ENCODE results near the gene MBD5.

The MBD5 gene

DNA sequence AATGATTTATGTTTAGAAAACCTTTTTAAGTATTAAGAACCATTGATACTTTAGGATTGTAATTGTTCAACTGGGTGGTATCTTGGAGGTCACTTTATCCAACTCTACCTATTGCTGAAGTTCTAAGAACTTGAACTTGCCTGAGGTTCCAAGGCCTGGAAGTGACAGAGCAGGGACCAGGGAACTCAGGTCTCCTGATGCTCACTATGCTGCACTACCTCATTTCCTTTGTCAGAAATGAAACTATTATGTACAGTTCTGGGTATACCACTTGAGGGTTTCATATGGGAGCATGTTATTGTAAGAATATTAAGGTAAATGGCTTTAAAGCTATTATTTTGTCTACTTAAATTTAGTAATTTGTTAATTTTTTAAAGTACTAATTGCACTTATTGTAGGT, 3.0 kb downstream of the MBD5 start:
- H3K4me3 ChIP-seq (ENCODE audit: low read depth, low read length) = peak overlapping the region; percentile 92
- TF ChIP-seq CTCF (IDR thresholded peaks at IDR 0.05; ENCODE audit: insufficient read depth, low read depth, low read length, missing control alignments) = no peak
- peak; percentile 56 for DNase-seq (ENCODE audit: low read depth)

DNA sequence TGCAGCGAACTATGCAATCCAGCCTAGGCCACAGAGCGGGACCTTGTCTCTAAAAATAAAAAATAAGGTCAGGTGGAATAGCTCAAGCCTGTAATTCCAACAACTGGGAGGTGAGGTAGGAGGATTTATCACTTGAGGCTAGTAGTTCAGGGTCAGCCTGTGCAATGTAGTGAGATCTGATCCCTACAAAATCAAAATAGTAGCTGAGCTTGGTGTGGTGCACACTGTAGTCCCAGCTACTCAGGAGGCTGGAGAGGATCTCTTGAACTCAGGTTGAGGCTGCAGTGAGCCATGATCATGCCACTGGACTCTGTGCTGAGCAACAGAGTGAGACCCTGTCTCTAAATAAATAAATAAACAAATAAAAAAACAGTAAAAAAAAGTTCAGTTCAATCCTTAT, 5.7 kb downstream of the MBD5 start:
- H3K4me3 ChIP-seq (ENCODE audit: low read depth, low read length) = no peak overlapping the region
- no peak for DNase-seq (ENCODE audit: low read depth)
- no peak for TF ChIP-seq CTCF (IDR thresholded peaks at IDR 0.05; ENCODE audit: insufficient read depth, low read depth, low read length, missing control alignments)

GRCh38 chr2:148027822-148028221, 6.9 kb downstream of the MBD5 start:
- no peak for DNase-seq (ENCODE audit: low read depth)
- H3K4me3 ChIP-seq (ENCODE audit: low read depth, low read length) = no peak overlapping the region
- TF ChIP-seq CTCF (IDR thresholded peaks at IDR 0.05; ENCODE audit: insufficient read depth, low read depth, low read length, missing control alignments) = no peak

- H3K4me3 ChIP-seq (ENCODE audit: low read depth, low read length) = no peak overlapping the region
- no peak for TF ChIP-seq CTCF (IDR thresholded peaks at IDR 0.05; ENCODE audit: insufficient read depth, low read depth, low read length, missing control alignments)
- DNase-seq (ENCODE audit: low read depth) = no peak
These were observed 7.9 kb downstream of the MBD5 start for GRCh38 chr2:148028781-148029180.

- no peak overlapping the region for H3K4me3 ChIP-seq (ENCODE audit: low read depth, low read length)
- no peak for TF ChIP-seq CTCF (IDR thresholded peaks at IDR 0.05; ENCODE audit: insufficient read depth, low read depth, low read length, missing control alignments)
- no peak for DNase-seq (ENCODE audit: low read depth)
These were observed 10.3 kb downstream of the MBD5 start for GRCh38 chr2:148031152-148031551.

DNA sequence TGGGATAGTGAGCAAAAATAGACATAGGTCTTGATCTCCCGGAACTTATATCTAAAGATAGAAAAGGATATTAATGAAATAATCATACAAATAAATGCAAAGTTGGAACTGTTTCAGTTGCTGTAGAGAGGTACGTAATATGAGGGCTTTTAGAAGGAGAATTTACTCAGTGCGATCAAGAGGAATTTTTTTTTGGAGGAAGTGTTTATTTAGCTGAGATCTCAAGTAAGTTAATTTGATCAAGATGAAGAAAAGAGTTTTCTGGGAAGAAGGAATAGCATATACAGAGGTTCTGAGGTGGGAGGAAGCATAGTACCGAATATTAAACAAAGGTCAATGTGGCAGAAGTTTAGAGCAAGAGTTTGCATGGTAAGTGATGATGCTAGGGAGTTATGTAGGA, 11.3 kb downstream of the MBD5 start:
- DNase-seq (ENCODE audit: low read depth) = no peak
- H3K4me3 ChIP-seq (ENCODE audit: low read depth, low read length) = no peak overlapping the region
- TF ChIP-seq CTCF (IDR thresholded peaks at IDR 0.05; ENCODE audit: insufficient read depth, low read depth, low read length, missing control alignments) = no peak

GRCh38 chr2:148039783-148040182, 18.9 kb downstream of the MBD5 start:
- no peak overlapping the region for H3K4me3 ChIP-seq (ENCODE audit: low read depth, low read length)
- TF ChIP-seq CTCF (IDR thresholded peaks at IDR 0.05; ENCODE audit: insufficient read depth, low read depth, low read length, missing control alignments) = no peak
- DNase-seq (ENCODE audit: low read depth) = no peak

Measured in GM12865 (cell line).